Common myeloid progenitor, CD34-positive (primary cell): ENCODE measurements around the gene CPSF4.
A peak's percentile ranks its signal among the peaks of the same experiment; 100 is the strongest.
"Not testable (repeated sequence)": the region's sequence is repeated elsewhere in the genome, so short reads cannot be mapped to it uniquely, and the experiment has no call there.

Experiments
- CTCF ChIA-PET: fragments of 350-600 bp; sonication (Branson Sonifier 250); formaldehyde crosslinking; loops from one replicate; lab custom pipeline; 2021; ENCODE audit warnings: antibody characterized with exemption; lab: Charles Lee
- POLR2A ChIA-PET: fragments of 350-600 bp; sonication (Branson Sonifier 250); formaldehyde crosslinking; loops from one replicate; lab custom pipeline; 2021; ENCODE audit warnings: antibody characterized with exemption; lab: Charles Lee
- DNase-seq, 3 donors: peaks; one replicate each; pipeline versions ENCODE4 v3.0.0 to v3.0.0-alpha.2; 2013
- H3K27ac ChIP-seq, 2 experiments: 1 replicate in 1 of 2; 2 replicates in 1 of 2; pipeline ENCODE4 v1.7.0; 2013; ENCODE audit warnings: inconsistent platforms in 2 of 2, low read length in 2 of 2, mild to moderate bottlenecking in 2 of 2, low read depth in 1 of 2, moderate library complexity in 1 of 2; ENCODE audit not compliant: severe bottlenecking in 2 of 2, insufficient read depth in 1 of 2, poor library complexity in 1 of 2
- H3K27me3 ChIP-seq, 5 experiments: replicated peaks in 2 of 5; 1 replicate in 3 of 5; 2 replicates in 2 of 5; pipeline versions ENCODE4 v1.6.1 to v1.7.0; 2013; ENCODE audit warnings: low read length in 4 of 5, mild to moderate bottlenecking in 2 of 5, moderate library complexity in 2 of 5, inconsistent platforms in 1 of 5; ENCODE audit not compliant: insufficient read depth in 5 of 5, control insufficient read depth in 4 of 5
- H3K36me3 ChIP-seq, 4 experiments: 1 replicate in 2 of 4; 2 replicates in 2 of 4; pipeline versions ENCODE4 v1.6.1 to v1.7.0; 2013; ENCODE audit warnings: low read length in 3 of 4, control low read depth in 1 of 4, mild to moderate bottlenecking in 1 of 4; ENCODE audit not compliant: control insufficient read depth in 4 of 4, insufficient read depth in 4 of 4
- H3K4me1 ChIP-seq, 4 experiments: 1 replicate in 3 of 4; 2 replicates in 1 of 4; pipeline versions ENCODE4 v1.6.1 to v1.7.1; 2013; ENCODE audit warnings: low read length in 3 of 4, mild to moderate bottlenecking in 3 of 4, control low read depth in 1 of 4, inconsistent platforms in 1 of 4, moderate library complexity in 1 of 4; ENCODE audit not compliant: control insufficient read depth in 4 of 4, insufficient read depth in 4 of 4; ENCODE audit errors: control extremely low read depth in 1 of 4
- H3K4me3 ChIP-seq, 7 experiments: 1 replicate in 4 of 7; 2 replicates in 3 of 7; pipeline versions ENCODE4 v1.5.1 to v1.7.0; 2013; ENCODE audit warnings: mild to moderate bottlenecking in 7 of 7, low read length in 6 of 7, moderate library complexity in 6 of 7, inconsistent platforms in 2 of 7, low read depth in 2 of 7, control low read depth in 1 of 7; ENCODE audit not compliant: insufficient read depth in 4 of 7, control insufficient read depth in 1 of 7; ENCODE audit errors: extremely low read depth in 1 of 7
- H3K9me3 ChIP-seq, 5 experiments: 1 replicate in 4 of 5; 2 replicates in 1 of 5; pipeline versions ENCODE4 v1.6.1 to v1.7.1; 2013; ENCODE audit warnings: low read length in 4 of 5, mild to moderate bottlenecking in 2 of 5, inconsistent platforms in 1 of 5, low read depth in 1 of 5, moderate library complexity in 1 of 5; ENCODE audit not compliant: control insufficient read depth in 4 of 5, insufficient read depth in 2 of 5; ENCODE audit errors: control extremely low read depth in 1 of 5
- WGBS: methylation state at CpG from one replicate; pipeline ENCODE4 v1.1.5; 2013; ENCODE audit not compliant: insufficient coverage; 5-methylcytosine and 5-hydroxymethylcytosine counted together

CPSF4 gene

DNA sequence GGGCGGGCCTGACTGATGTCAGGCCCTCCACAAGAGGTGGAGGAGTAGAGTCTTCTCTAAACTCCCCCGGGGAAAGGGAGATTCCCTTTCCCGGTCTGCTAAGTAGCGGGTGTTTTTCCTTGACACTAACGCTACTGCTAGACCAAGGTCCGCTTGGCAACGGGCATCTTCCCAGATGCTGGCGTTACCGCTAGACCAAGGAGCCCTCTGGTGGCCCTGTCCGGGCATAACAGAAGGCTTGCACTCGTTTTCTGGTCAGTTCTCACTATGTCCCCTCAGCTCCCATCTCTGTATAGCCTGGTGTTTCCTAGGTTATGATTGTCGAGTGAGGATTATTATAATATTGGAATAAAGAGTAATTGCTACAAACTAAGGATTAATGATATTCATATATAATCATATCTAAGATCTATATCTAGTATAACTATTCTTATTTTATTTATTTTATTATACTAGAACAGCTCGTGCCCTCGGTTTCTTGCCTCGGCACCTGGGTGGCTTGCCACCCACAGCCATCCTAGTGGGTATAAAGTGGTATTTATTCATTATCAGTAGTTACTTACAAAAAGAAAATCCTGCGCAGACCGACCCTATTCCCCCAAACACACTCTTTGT lies 23.1 kb upstream of the CPSF4 start:
- H3K4me3 ChIP-seq, H3K27me3 ChIP-seq, H3K27ac ChIP-seq, H3K9me3 ChIP-seq, POLR2A ChIA-PET, H3K4me1 ChIP-seq: not testable (repeated sequence)
- peaks cover 21 to 91% (median 64%) of the 10 kb centered on the region in 4 experiments for H3K36me3 ChIP-seq
- CTCF ChIA-PET, result interaction anchor here (0.7 to 2.0 kb wide), 5 partner anchors 10 to 48 kb away, joined by 3 to 8 read pairs (median 3); no protein-coding TSS in a partner anchor
- WGBS, result 96% methylated on average over 7 of the region's 17 CpGs
- DNase-seq, result peak in 1 of 3 donors; percentile 34

DNA sequence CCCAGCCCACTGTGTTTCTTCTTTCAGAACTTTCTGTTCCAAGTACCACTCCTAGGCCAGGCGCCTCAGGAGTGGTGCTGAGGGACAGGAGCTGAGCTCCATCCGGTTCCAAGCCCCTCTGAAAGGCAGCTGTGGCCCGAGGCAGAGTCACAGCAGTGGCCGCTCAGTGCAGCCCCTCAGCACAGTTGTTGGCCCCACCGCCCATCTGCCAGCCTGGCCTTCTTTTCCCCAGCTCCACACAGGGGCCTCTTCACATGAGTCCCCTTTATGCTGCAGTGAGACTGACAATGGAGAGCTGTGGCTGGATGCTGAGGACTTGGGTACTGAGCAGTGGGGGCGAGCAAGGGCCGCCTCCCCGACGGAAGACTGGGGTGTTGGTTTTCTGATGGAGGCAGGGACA lies 20.5 kb upstream of the CPSF4 start:
- 97% methylated on average over 8 of the region's 9 CpGs for WGBS
- Histone ChIP-seq H3K27me3 (no peaks in the 10 kb centered on the region), H3K4me1 (no peaks in the 10 kb centered on the region), H3K4me3 (no peak overlapping the region), H3K36me3 (peaks cover 11 to 85% (median 64%) of the 10 kb centered on the region in 4 experiments), H3K27ac (no peak overlapping the region), H3K9me3 (no peaks in the 10 kb centered on the region)
- CTCF ChIA-PET, result interaction anchor here (0.6 kb wide), 1 partner anchor 77 kb away, joined by 3 read pairs; no protein-coding TSS in a partner anchor
- POLR2A ChIA-PET, result no interaction called here
- DNase-seq, result no peak

- DNase-seq, result no peak
- Histone ChIP-seq H3K27me3 (no peaks in the 10 kb centered on the region), H3K4me3 (no peak overlapping the region), H3K36me3 (peaks cover 10 to 87% (median 66%) of the 10 kb centered on the region in 4 experiments), H3K9me3 (no peaks in the 10 kb centered on the region), H3K27ac (no peak overlapping the region), H3K4me1 (no peaks in the 10 kb centered on the region)
- 96% methylated on average over 19 of the region's 29 CpGs for WGBS
- POLR2A ChIA-PET, result interaction anchor here (1.3 kb wide), 1 partner anchor 10 kb away, joined by 3 read pairs; the partner anchor contains the start of gene BUD31
- CTCF ChIA-PET, result interaction anchor here (1.2 to 1.6 kb wide), 4 partner anchors 9 to 23 kb away, joined by 3 to 9 read pairs (median 5); partner anchors contain the start of genes BUD31 and PDAP1
These were observed 19.3 kb upstream of the CPSF4 start for GRCh38 chr7:99419323-99420021.

- ChIA-PET POLR2A (interaction anchor here (1.3 kb wide), 1 partner anchor 11 kb away, joined by 3 read pairs; the partner anchor contains the start of gene BUD31), CTCF (interaction anchor here (1.2 to 1.6 kb wide), 4 partner anchors 9 to 23 kb away, joined by 3 to 9 read pairs (median 5); partner anchors contain the start of genes BUD31 and PDAP1)
- no peak overlapping the region for H3K27ac ChIP-seq
- H3K4me3 ChIP-seq, result no peak overlapping the region
- 100% methylated on average over 3 of the region's 5 CpGs for WGBS
- no peaks in the 10 kb centered on the region for H3K27me3 ChIP-seq
- H3K4me1 ChIP-seq, result no peaks in the 10 kb centered on the region
- peaks cover 11 to 87% (median 67%) of the 10 kb centered on the region in 4 experiments for H3K36me3 ChIP-seq
- no peak for DNase-seq
- H3K9me3 ChIP-seq, result no peaks in the 10 kb centered on the region
These were observed 18.5 kb upstream of the CPSF4 start for GRCh38 chr7:99420213-99420612.

DNA sequence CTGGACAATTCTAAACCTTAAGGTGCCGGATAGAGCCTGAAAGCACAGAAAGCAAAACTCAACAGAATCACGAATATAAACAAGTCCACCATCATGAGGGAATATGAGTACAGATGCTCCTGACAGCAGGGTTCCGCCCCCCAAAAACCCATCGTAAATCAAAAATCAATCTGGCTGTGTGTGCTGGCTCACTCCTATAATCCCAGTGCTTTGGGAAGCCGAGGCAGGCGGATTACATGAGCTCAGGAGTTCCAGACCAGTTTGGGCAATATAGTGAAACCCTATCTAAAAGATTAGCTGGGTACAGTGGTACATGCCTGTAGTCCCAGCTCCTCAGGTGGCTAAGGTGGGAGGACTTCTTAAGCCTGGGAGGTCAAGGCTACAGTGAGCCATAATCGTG lies 17.8 kb upstream of the CPSF4 start:
- Histone ChIP-seq H3K4me1 (no peaks in the 10 kb centered on the region), H3K36me3 (peaks cover 11 to 86% (median 65%) of the 10 kb centered on the region in 4 experiments), H3K27me3 (no peaks in the 10 kb centered on the region), H3K27ac (no peak overlapping the region), H3K9me3 (no peaks in the 10 kb centered on the region), H3K4me3 (no peak overlapping the region)
- whole genome bisulfite sequencing, result 88% methylated on average over 7 of the region's 7 CpGs
- no peak for DNase-seq
- POLR2A ChIA-PET, result interaction anchor here (0.7 to 1.3 kb wide), 2 partner anchors 12 to 73 kb away, joined by 3 read pairs; partner anchors contain the start of gene BUD31
- CTCF ChIA-PET, result no interaction called here

DNA sequence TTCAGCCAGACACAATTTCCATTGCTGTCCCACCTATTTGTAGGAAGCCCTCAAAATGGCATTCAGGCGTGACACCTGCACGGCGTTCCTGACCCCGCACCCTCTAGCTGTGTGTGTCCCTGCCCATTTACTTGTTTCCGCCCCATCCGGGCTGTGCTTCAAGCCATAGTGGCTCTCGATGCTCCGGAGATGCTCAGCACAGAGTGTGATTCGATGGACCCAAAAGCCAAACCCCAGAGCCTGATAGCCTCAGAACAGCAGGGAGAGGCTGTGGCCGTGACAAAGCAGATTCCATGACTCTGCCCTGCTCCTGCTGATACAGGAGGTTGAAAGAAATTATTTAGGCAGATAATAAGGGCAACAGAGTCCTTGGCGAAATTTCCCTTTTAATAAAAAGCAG lies 16.6 kb upstream of the CPSF4 start:
- no peaks in the 10 kb centered on the region for H3K9me3 ChIP-seq
- H3K36me3 ChIP-seq, result peaks cover 9 to 75% (median 57%) of the 10 kb centered on the region in 4 experiments
- ChIA-PET CTCF (interaction anchor here (0.6 kb wide), 1 partner anchor 1149 kb away, joined by 3 read pairs; no protein-coding TSS in a partner anchor), POLR2A (interaction anchor here (0.9 kb wide), 1 partner anchor 13 kb away, joined by 5 read pairs; the partner anchor contains the start of genes BUD31 and PDAP1)
- WGBS, result 95% methylated on average over 11 of the region's 11 CpGs
- H3K4me1 ChIP-seq, result no peaks in the 10 kb centered on the region
- H3K27ac ChIP-seq, result no peak overlapping the region
- H3K4me3 ChIP-seq, result no peak overlapping the region
- H3K27me3 ChIP-seq, result no peaks in the 10 kb centered on the region
- DNase-seq, result no peak
